H9 (cell line): ENCODE results near the gene TRMT2A. TPM values are rescaled to one million over a fixed set of nuclear protein-coding genes. Genes with fewer than 3 reads are reported as not detected.
A peak's percentile ranks its signal among the peaks of the same experiment; 100 is the strongest.

Experiments used
- DNase-seq: peaks from one replicate; pipeline ENCODE4 v3.0.0-alpha.2; 2017
- H2AFZ ChIP-seq: one replicate; pipeline ENCODE4 v1.6.1; 2013; ENCODE audit warnings: mild to moderate bottlenecking, low read length, control low read depth, moderate library complexity
- H2AK5ac ChIP-seq: 2 replicates; pipeline ENCODE4 v1.6.1; 2013; ENCODE audit warnings: low read length, control low read depth, mixed read lengths; ENCODE audit not compliant: insufficient read length
- H2BK120ac ChIP-seq: one replicate; pipeline ENCODE4 v1.6.1; 2013; ENCODE audit warnings: low read depth, mild to moderate bottlenecking, low read length, control low read depth, inconsistent platforms; ENCODE audit not compliant: poor library complexity, severe bottlenecking
- H2BK12ac ChIP-seq: 2 replicates; pipeline ENCODE4 v1.6.1; 2013; ENCODE audit warnings: low read length, control low read depth, mixed read lengths, low read depth; ENCODE audit not compliant: insufficient read length
- H2BK15ac ChIP-seq: 2 replicates; pipeline ENCODE4 v1.6.1; 2013; ENCODE audit warnings: low read depth, low read length, control low read depth
- H2BK20ac ChIP-seq: one replicate; pipeline ENCODE4 v1.6.1; 2013; ENCODE audit warnings: low read depth, mild to moderate bottlenecking, low read length, control low read depth, inconsistent platforms; ENCODE audit not compliant: poor library complexity, severe bottlenecking
- H2BK5ac ChIP-seq: 2 replicates; pipeline ENCODE4 v1.6.1; 2013; ENCODE audit warnings: low read length, control low read depth, mixed read lengths; ENCODE audit not compliant: insufficient read length
- H3K14ac ChIP-seq: 2 replicates; pipeline ENCODE4 v1.6.1; 2013; ENCODE audit warnings: low read length, control low read depth; ENCODE audit not compliant: insufficient read depth
- H3K18ac ChIP-seq: 2 replicates; pipeline ENCODE4 v1.6.1; 2013; ENCODE audit warnings: low read depth, mild to moderate bottlenecking, mixed read lengths, low read length, control low read depth; ENCODE audit not compliant: insufficient read length
- H3K23ac ChIP-seq: 2 replicates; pipeline ENCODE4 v1.6.1; 2013; ENCODE audit warnings: low read length, control low read depth, mixed read lengths, low read depth; ENCODE audit not compliant: insufficient read length
- H3K23me2 ChIP-seq: 2 replicates; pipeline ENCODE4 v1.6.1; 2013; ENCODE audit warnings: low read depth, mild to moderate bottlenecking, mixed read lengths, low read length, control low read depth; ENCODE audit not compliant: insufficient read length, poor library complexity, severe bottlenecking
- H3K27ac ChIP-seq: 2 replicates; pipeline ENCODE4 v1.5.1; 2013; ENCODE audit warnings: low read length, control low read depth, mixed read lengths, low read depth; ENCODE audit not compliant: insufficient read length
- H3K27me3 ChIP-seq: 2 replicates; pipeline ENCODE4 v1.6.1; 2013; ENCODE audit warnings: low read length, control low read depth, inconsistent platforms; ENCODE audit not compliant: insufficient read depth
- H3K4ac ChIP-seq: 2 replicates; pipeline ENCODE4 v1.6.1; 2013; ENCODE audit warnings: low read depth, mild to moderate bottlenecking, control low read depth, inconsistent platforms, low read length, moderate library complexity
- H3K4me1 ChIP-seq: 2 replicates; pipeline ENCODE4 v1.6.1; 2013; ENCODE audit warnings: low read length, control low read depth, inconsistent platforms; ENCODE audit not compliant: insufficient read depth
- H3K4me2 ChIP-seq: 2 replicates; pipeline ENCODE4 v1.6.1; 2013; ENCODE audit warnings: low read length, control low read depth, mixed read lengths; ENCODE audit not compliant: insufficient read length, insufficient read depth
- H3K56ac ChIP-seq: 2 replicates; pipeline ENCODE4 v1.6.1; 2013; ENCODE audit warnings: low read depth, mild to moderate bottlenecking, mixed read lengths, low read length, control low read depth; ENCODE audit not compliant: insufficient read length
- H3K79me1 ChIP-seq: 2 replicates; pipeline ENCODE4 v1.6.1; 2013; ENCODE audit warnings: low read depth, mild to moderate bottlenecking, moderate library complexity, low read length, control low read depth, inconsistent platforms; ENCODE audit not compliant: insufficient read depth, poor library complexity, severe bottlenecking
- H3K79me2 ChIP-seq: 2 replicates; pipeline ENCODE4 v1.6.1; 2013; ENCODE audit warnings: low read length, control low read depth, inconsistent platforms; ENCODE audit not compliant: insufficient read depth
- H3K9ac ChIP-seq: 2 replicates; pipeline ENCODE4 v1.6.1; 2013; ENCODE audit warnings: low read length, control low read depth, mixed read lengths; ENCODE audit not compliant: insufficient read length; ENCODE audit errors: extremely low read depth
- H3K9me3 ChIP-seq: one replicate; pipeline ENCODE4 v1.6.1; 2013; ENCODE audit warnings: low read depth, low read length, inconsistent platforms; ENCODE audit not compliant: control insufficient read depth
- H3T11ph ChIP-seq: one replicate; pipeline ENCODE4 v1.6.1; 2013; ENCODE audit warnings: mild to moderate bottlenecking, low read length, control low read depth, inconsistent platforms
- H4K20me1 ChIP-seq: one replicate; pipeline ENCODE4 v1.6.1; 2013; ENCODE audit not compliant: control insufficient read depth, insufficient read length, insufficient read depth
- H4K5ac ChIP-seq: 2 replicates; pipeline ENCODE4 v1.6.1; 2013; ENCODE audit warnings: low read depth, mild to moderate bottlenecking, mixed read lengths, low read length, control low read depth; ENCODE audit not compliant: insufficient read length
- H4K8ac ChIP-seq: replicated peaks from 2 replicates; pipeline ENCODE4 v1.6.1; 2013; ENCODE audit warnings: low read length, control low read depth, mixed read lengths, low read depth; ENCODE audit not compliant: insufficient read length
- H4K91ac ChIP-seq: 2 replicates; pipeline ENCODE4 v1.6.1; 2013; ENCODE audit warnings: low read depth, mild to moderate bottlenecking, moderate library complexity, mixed read lengths, low read length, control low read depth; ENCODE audit not compliant: insufficient read length
- H3K27ac Mint-ChIP-seq, 3 experiments: 2 replicates in 2 of 3; 3 replicates in 1 of 3; pipeline ENCODE4 v1.8.0; 2020 to 2021; ENCODE audit warnings: mixed read lengths in 3 of 3, mild to moderate bottlenecking in 1 of 3, moderate library complexity in 1 of 3
- H3K27me3 Mint-ChIP-seq: 2 replicates; pipeline ENCODE4 v1.8.0; 2021; ENCODE audit warnings: low read depth, mild to moderate bottlenecking, moderate library complexity, mixed read lengths
- H3K36me3 Mint-ChIP-seq, 3 experiments: 2 replicates in 2 of 3; 3 replicates in 1 of 3; pipeline ENCODE4 v1.8.0; 2020 to 2021; ENCODE audit warnings: low read depth in 3 of 3, mixed read lengths in 3 of 3; ENCODE audit not compliant: insufficient read depth in 1 of 3
- H3K4me1 Mint-ChIP-seq, 2 experiments: 2 replicates each; pipeline ENCODE4 v1.8.0; 2020; ENCODE audit warnings: mixed read lengths in 2 of 2
- H3K4me3 Mint-ChIP-seq, 2 experiments: 2 replicates in 1 of 2; 3 replicates in 1 of 2; pipeline ENCODE4 v1.8.0; 2020 to 2021; ENCODE audit warnings: mild to moderate bottlenecking in 2 of 2, mixed read lengths in 2 of 2, moderate library complexity in 1 of 2
- H3K9me3 Mint-ChIP-seq, 2 experiments: 2 replicates in 1 of 2; 3 replicates in 1 of 2; pipeline ENCODE4 v1.8.0; 2020; ENCODE audit warnings: mild to moderate bottlenecking in 2 of 2, mixed read lengths in 2 of 2, moderate library complexity in 1 of 2
- WGBS: extraction: QIAGEN DNeasy Blood & Tissue Kit; methylation state at CpG from one replicate; pipeline ENCODE4 v1.1.7; 2013; ENCODE audit warnings: missing lambda C conversion rate, low lambda C conversion rate, mixed read lengths; ENCODE audit not compliant: insufficient read length; ENCODE audit errors: extremely low coverage; 5-methylcytosine and 5-hydroxymethylcytosine counted together
- total RNA-seq: library from RNA; stranded (reverse); gene quantifications from 2 replicates; pipeline ENCODE4 v1.2.1, GENCODE V29; 2021
- TF ChIP-seq, protein P1 (sequence below): fragments of 200-600 bp; sonication (generic); conservative IDR thresholded peaks from 3 replicates; pipeline ENCODE4 v1.8.0; 2021; ENCODE audit warnings: antibody characterized with exemption, mild to moderate bottlenecking

TRMT2A gene
- total RNA-seq, 1 experiment from 2014 or later = 58.2 TPM

DNA sequence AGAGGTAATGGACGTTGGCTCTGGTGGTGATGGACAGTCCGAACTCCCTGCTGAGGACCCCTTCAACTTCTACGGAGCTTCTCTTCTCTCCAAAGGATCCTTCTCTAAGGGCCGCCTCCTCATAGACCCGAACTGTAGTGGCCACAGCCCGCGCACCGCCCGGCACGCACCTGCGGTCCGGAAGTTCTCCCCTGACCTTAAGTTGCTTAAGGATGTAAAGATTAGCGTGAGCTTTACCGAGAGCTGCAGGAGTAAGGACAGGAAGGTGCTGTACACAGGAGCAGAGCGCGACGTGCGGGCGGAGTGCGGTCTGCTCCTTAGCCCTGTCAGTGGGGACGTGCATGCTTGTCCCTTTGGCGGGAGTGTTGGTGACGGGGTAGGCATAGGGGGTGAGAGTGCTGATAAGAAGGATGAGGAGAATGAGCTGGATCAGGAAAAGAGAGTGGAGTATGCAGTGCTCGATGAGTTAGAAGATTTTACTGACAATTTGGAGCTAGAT is 30.9 kb downstream of the TRMT2A start:
- no peak overlapping the region for H3K23ac ChIP-seq
- peaks cover 6% of the 10 kb centered on the region for H4K20me1 ChIP-seq
- no peak overlapping the region for H4K8ac ChIP-seq
- no peak overlapping the region for H2AFZ ChIP-seq
- WGBS = no CpG with 5 or more reads among the region's 24 CpGs
- H3K79me1 ChIP-seq = peaks cover 19% of the 10 kb centered on the region
- no peak overlapping the region for H4K91ac ChIP-seq
- no peak overlapping the region for H2BK5ac ChIP-seq
- Mint-ChIP-seq H3K36me3 (peaks cover 50 to 79% (median 73%) of the 10 kb centered on the region in 3 experiments; a peak in 6 of 7 replicates), H3K4me1 (peaks cover 35 to 40% of the 10 kb centered on the region in 2 experiments), H3K9me3 (no peaks in the 10 kb centered on the region), H3K27me3 (no peaks in the 10 kb centered on the region), H3K4me3 (peak overlapping the region in 1 of 2 experiments; percentile 4; a peak in 2 of 5 replicates), H3K27ac (peak overlapping the region in 2 of 3 experiments; percentile 54 to 86; a peak in 3 of 7 replicates)
- H3K23me2 ChIP-seq = peaks cover 1% of the 10 kb centered on the region
- TF ChIP-seq, protein P1, sequence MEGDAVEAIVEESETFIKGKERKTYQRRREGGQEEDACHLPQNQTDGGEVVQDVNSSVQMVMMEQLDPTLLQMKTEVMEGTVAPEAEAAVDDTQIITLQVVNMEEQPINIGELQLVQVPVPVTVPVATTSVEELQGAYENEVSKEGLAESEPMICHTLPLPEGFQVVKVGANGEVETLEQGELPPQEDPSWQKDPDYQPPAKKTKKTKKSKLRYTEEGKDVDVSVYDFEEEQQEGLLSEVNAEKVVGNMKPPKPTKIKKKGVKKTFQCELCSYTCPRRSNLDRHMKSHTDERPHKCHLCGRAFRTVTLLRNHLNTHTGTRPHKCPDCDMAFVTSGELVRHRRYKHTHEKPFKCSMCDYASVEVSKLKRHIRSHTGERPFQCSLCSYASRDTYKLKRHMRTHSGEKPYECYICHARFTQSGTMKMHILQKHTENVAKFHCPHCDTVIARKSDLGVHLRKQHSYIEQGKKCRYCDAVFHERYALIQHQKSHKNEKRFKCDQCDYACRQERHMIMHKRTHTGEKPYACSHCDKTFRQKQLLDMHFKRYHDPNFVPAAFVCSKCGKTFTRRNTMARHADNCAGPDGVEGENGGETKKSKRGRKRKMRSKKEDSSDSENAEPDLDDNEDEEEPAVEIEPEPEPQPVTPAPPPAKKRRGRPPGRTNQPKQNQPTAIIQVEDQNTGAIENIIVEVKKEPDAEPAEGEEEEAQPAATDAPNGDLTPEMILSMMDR = no peak
- H3K27ac ChIP-seq = no peak overlapping the region
- no peaks in the 10 kb centered on the region for H3K9me3 ChIP-seq
- no peak for DNase-seq
- no peak overlapping the region for H3K14ac ChIP-seq
- peaks cover 28% of the 10 kb centered on the region for H3K79me2 ChIP-seq
- H3K18ac ChIP-seq = no peak overlapping the region
- no peak overlapping the region for H3K9ac ChIP-seq
- H2BK20ac ChIP-seq = no peak overlapping the region
- H3K27me3 ChIP-seq = no peaks in the 10 kb centered on the region
- no peak overlapping the region for H3K4me2 ChIP-seq
- peaks cover 2% of the 10 kb centered on the region; the same call in 1 of the 2 replicates for H3K4me1 ChIP-seq
- H2BK12ac ChIP-seq = no peak overlapping the region
- no peak overlapping the region for H2AK5ac ChIP-seq
- H2BK15ac ChIP-seq = no peak overlapping the region
- H3T11ph ChIP-seq = no peak overlapping the region
- H3K56ac ChIP-seq = no peak overlapping the region
- no peak overlapping the region for H4K5ac ChIP-seq
- H2BK120ac ChIP-seq = no peak overlapping the region
- H3K4ac ChIP-seq = no peak overlapping the region
